Activated CD8-positive, alpha-beta memory T cell treated with anti-CD3 and anti-CD28 coated beads, Interleukin-2, amount 50 U/mL, for 1 hour (primary cell): ENCODE data around the gene TMEM171.

Experiments used
- DNase-seq: peaks from one replicate; pipeline ENCODE4 v3.0.0-alpha.2; 2020; ENCODE audit errors: extremely low read depth

TMEM171 gene

DNA sequence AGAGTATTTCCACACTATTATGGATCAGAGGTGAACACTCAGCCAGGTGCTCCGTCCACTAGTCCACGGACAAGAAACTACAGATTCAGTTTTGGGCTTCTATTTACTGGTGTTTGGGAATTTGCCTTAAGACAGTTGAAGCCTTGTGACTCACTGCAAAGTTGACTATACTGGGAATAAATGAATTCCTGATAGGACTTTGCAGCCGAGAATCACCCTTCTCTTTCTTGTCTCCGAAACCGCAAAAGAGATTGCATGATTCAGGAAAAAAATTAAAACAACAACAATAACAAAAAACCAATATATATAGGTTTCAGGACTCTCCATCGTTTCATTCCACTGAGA, 716 bp downstream of the TMEM171 start:
- DNase-seq = no peak

DNA sequence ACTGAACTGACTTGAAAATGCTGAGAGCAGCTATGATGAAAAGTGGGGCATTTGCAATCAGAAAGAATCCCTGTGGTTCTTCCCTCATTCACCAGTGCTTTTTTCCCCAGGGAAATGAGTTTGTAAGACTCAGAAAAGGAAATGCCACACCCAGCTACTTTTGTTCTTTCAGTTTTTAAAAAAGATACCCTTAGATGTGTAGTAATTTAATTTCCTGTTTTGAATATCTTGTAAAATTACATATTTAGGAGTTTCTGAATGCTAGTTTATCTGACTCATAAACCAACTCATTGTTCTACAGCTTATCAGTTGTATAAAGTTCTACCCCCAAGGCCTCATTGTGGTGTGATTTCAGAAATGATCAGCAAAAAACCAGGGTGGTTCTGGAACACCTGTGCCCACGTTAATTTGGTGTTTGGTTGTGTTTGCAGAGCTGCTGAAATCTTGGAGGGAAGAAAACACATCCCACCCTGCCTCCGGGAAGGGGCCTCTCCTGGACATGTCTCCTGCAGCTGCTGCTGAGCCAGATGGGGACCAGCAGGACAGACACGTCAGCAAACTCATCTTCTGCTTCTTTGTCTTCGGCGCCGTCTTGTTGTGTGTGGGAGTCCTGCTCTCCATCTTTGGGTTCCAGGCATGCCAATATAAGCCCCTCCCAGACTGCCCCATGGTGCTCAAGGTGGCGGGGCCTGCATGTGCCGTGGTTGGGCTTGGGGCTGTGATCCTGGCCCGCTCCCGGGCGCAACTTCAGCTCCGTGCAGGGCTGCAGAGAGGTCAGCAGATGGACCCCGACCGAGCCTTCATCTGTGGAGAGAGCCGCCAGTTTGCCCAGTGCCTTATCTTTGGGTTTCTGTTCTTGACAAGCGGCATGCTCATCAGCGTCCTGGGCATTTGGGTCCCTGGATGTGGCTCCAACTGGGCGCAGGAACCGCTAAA, 2.8 kb downstream of the TMEM171 start:
- DNase-seq = no peak

DNA sequence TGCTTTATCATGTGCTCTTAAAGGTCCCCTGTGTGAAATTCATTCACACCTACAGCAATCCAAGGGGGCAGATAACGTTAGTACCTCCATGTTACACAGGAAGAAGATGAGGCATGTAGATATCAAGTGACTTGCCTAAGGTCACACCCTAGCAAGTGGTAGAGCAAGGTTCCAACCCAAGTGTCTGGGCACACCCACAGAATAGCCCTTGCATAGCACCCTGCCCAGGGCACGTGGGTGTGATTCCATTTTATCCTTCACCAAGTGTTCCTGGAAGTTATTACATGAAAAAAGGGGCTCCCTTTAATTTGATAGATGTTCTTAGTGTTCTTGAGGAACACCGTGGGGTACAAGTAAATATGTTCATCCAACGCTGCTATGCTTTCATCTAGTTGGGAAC, 4.9 kb downstream of the TMEM171 start:
- no peak for DNase-seq

DNA sequence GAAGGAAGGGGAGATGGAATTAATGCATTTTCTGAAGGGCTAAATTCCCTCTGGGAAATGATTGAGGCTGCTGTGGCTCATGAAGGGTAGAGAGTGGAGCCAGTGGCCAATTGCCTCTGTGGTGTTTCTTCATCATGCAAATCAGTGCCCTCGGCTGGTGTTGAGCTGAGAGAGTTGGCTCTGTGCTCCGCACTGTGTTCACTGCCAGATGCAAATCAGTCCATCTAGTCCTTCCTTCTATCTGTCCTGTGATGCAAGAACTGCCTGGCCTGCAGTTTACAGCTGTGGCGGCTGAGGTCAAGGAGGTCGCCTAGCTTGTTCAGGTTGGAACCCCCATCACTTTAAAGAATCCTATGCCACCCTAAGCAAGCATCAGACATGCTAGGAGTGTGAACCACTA, 6.0 kb downstream of the TMEM171 start:
- DNase-seq = no peak

DNA sequence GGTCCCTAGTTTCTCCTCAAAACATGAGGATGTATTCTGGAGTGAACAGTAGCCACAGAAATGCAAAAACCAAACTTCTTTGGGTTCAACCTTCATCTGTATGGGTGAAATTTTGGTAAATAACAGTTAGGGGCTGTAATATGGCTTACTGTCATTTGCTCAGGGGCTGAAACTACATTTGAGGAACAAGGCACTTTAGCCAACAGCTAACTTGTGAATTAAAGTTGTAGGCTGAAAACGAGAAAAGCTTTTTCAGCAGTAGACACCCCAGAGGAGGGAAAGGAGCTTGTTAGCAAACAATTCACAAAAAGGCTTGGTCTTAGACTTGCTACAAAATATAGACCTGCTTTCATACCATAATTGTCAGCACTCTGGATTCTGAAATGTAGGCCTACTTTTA, 6.6 kb downstream of the TMEM171 start:
- DNase-seq = no peak

DNA sequence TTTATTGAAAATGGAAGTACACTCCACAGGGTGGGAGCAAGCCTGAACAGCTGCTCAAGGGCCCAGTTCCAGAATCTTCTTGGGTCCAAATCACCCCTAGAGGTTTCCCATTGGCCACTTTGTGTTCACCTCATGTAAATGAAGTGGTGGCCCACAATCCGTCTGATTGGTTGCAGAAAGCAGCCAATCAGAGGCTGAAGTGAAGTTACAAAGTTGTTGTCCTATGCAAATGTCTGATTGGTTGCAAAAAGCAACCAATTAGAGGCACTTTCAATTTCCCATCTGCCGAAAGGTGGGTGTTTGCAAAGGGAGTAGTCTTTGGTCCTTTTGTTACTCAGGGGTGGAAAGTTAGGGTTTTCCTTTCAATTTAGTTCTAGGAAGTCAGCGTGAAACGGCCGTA, 8.8 kb downstream of the TMEM171 start:
- DNase-seq = no peak

DNA sequence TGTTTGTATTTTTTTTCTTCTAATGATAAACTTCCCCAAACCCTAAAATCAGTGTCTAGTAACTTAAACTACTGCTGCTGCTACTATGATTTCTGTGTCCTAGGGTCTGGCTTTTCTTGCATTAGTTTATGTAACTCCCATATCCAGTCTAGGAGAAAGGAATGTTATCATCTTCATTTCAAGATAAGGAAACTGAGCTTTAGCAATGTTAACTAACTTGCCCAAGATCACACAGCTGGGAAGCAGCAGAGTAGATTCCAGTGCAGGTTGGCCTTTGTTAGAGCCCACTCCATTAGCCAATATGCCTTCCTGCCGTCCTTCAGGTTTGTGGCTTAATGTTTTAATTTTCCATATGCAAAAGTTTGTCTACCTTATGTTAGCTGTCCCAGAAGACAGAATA, 10.4 kb downstream of the TMEM171 start:
- DNase-seq = no peak

DNA sequence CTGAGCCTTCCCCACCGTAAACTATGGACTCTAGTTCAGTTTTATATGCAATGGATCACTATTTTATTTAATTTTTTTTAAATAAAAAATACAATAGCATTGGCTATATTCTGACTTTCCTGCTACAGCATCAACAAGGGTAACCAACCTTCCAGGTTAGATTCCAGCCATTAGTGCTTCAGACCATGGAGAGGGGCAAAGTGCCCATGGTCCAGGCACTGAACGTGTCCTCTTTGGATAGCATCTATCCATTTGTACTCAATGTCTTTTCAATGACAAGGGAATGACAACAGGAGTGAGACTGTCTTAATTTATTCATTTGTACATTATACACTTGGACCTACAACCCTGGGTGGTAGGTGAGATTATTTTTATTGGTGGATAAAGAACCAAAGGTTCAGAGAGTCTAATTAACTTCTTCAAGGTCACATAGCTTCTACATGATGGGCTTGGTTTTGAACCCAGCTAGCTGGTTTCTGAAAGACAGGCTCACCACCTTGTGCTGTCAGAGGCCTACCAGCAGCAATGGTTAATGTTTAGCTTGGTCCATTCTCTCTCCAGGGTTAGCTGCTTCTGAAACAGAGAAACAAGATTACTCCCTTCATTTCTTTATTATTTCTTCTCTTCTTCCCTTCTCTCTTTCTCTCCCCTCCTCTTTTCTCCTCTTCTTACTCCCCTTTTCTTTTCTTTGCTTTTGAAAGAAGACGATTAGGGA, 11.5 kb downstream of the TMEM171 start:
- no peak for DNase-seq

DNA sequence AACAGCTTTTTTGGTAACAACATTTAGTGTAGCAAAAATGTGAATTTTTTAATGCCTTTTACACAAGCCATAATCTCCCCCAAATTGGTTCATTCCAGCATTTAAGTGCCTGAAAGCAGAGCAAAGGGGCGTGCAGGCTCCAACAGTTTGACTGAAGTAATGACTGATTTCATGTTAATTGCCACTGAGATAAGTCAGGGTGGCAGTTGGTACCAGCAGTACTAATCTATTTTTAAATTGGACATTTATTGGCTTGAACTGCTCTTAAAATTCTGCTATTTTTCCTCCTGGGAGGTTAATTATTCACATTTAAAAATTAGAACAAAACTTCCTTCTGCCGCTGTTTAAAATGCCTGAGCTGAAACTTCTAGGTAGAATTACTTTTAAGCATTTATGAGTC, 12.4 kb downstream of the TMEM171 start:
- DNase-seq = no peak

DNA sequence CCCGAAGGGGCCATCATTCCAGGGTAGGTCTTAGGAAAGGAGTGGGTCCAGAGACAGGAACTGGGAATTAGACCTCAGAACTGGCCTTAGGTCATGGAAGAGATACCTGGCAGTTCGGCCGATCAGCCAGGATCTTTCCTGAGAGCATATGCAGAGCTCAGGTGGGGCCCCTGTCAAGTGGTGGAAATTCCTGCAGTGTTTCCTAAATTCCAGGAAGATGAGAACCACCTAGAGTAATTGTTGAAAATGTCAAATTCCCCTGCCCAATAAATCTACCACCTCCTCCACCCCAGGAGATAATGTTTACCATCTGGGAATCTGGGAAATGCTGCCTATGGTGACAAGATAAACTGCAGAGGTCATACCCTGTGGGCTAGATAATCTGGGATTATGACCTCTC, 14.6 kb downstream of the TMEM171 start:
- no peak for DNase-seq

DNA sequence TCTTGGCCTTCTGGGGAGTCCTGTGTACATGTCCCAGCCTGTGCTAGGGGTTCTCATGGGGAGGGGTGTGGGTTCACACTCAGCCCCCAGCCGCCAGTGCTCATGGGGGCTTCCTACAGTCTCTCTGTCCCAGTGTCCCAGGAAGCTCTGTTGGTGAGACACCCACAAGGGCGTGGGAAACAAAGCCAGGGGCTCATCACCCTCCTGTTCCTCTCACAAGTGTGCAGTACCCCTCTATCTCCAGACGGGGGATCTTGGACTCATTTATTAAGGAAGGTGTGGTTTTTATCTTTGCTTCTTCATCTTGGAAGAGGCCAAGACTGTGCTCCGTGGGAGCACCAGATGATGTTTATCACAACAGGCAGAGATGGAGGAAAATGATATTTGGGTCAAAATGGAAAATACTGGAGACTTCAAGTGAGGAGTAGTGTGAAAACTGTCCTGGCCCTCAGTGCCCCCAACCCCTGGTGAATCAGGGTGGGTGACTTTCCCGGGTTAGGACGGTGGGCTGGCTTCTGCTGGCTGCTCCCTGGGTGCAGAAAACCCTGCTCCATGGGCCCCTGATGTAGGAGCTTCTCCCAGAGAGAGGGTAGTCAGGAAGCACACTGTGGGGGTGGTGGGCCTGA, 15.2 kb downstream of the TMEM171 start:
- DNase-seq = no peak

DNA sequence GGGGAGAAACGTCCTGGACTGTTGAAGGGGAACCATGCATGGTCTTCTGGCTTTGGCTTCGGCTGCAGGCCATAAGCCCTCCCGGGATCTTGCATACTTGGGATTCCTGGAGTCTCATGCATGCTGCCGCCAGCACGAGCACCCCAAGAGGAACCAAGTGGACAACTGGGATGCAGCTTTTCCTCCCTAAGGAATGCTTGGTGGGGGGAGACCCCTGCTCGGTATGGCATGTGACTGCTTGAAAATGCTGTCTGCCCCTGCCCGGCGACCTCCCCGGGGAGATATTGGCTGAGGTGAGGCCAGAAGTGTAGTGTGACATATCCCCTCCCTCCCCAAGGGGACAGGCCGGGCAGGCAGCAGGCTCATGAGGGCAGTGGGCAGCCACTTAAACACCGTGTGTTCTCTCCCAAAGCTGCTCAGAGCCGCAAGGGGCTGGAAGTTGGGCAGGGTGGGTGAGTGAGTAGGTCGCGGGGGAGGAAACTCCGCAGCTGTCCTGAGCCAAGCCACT, 15.7 kb downstream of the TMEM171 start:
- DNase-seq = no peak

DNA sequence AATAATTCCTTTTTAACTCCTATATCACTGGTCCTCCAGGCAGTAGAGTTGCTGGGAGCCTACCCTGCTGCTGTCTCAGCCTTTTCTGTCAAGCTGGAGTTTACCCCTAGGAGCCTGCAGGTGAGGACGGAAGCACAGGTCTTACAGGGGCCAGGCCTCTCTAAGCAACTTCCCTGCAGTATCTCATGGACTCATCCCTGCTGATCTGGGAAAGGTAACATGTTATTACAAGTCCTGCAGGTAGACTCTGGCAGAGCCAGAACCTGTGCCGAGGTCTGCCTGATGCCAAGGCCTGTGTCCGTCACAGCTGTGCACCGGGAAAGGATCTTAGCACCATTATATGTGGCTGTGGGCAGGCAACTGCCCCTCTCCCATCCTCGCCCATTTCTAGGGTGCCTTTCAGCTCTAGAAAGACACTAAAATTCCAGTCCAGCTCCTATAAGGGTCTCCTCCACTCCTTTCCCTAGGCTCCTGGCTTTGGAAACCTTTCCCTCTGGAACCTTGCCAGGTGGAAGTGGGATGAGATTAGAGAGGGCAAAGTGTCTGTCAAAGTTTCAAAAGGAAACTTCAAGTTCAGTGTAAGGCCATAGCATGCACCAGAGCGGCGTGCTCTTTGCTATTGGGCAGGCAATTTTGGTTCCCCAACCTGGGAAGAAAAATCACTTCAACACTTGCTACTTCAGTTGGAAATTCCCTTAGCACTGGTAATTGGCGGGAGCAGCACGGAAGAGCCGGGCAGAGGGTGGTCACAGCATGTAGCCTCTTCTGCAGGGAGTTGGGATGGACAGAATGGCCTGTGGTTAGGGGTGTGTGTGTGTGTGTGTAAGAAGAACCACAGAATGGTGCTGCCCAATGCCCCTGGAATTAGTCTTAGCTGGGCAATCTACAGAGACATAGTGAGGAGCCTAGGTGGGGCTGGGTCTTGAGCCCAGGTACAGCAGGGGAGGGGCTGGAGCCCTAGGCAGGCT, 17.5 kb downstream of the TMEM171 start:
- DNase-seq = no peak

DNA sequence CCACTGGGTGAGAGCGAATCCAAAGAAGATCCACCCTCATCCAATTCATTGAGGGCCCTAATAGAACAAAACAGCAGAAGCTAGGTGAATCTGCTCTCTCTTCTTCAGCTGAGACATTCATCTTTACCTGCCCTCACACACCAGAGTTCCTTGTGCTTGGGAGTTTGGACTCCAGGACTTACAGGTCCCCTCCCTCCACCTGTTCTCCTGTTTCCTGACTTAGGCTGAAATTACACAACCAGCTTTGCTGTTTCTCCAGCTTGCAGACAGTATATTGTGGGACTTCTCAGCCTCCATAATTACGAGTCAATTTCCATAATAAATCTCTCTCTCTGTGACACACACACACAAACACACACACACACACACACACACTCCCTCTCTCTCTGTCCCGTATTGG, 19.1 kb downstream of the TMEM171 start:
- no peak for DNase-seq

DNA sequence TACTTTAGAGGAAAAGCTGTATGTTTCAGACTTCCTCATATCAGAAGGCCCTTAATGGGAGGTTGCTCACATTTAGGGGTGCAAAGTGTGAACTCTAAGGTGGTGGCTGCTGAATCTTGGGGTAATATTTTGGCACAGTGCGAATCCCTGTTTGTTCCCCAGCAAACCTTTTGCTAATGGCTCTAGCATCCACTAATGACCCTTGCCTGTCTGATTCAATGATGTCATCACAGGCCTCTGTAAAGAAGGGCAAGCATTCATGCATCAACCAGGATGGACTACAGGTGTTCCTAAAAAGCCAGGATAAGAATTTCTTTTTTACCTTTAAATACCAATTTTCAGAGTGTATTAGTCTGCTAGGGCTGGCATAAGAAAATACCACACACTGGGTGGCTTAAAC, 20.4 kb downstream of the TMEM171 start:
- DNase-seq = no peak

DNA sequence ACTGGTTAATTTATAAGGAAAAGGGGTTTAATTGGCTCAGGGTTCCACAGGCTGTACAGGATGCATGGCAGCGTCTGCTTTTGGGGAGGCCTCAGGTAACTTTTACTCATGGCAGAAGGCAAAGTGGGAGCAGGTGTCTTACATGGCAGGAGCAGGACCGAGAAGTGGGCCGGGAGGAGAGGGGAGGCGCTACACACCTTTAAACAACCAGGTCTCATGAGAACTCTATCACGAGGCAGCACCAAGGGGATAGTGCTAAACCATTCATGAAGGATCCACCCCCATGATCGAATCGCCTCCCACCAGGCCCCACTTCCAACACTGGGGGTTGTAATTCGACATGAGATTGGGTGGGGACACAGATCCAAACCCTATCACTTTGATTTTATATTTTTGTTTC, 21.7 kb downstream of the TMEM171 start:
- DNase-seq = no peak

DNA sequence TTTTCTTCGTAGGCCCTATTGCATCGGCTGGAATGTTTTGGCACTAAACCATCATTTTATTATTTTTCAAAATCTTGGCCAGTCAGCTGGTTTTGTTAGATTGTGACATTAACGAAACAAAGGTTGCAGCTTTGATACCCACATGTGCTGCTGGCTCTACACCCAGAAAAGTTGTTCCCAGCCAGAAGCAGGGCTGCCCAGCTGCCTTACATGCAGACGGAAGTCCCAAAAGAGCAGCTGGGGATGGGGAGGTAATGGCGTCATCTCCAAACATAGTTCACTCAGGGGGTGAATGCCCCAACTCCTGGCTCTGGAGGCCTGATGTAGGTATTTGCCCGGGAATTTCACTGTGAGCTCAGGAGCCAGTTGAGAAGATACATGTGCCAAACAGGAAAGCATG, 23.3 kb downstream of the TMEM171 start:
- DNase-seq = no peak

DNA sequence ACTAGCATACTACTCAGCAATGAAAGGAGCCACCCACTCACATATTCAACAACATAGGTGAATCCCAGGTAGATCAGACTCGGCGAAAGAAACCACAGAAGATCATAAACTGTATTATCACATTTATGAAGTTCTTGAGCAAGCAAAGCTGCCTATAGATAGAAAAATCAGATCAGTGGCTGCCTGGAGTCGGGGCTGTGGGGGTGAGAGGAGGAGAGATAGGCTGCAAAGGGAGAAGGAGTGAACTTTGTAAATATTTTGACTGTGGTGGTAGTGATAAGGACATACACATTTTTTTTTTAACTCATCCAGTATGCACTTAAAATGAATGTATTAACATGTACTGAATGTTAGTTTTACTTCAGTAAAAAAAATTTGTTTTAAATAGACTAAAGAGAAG, 29.2 kb downstream of the TMEM171 start:
- no peak for DNase-seq

DNA sequence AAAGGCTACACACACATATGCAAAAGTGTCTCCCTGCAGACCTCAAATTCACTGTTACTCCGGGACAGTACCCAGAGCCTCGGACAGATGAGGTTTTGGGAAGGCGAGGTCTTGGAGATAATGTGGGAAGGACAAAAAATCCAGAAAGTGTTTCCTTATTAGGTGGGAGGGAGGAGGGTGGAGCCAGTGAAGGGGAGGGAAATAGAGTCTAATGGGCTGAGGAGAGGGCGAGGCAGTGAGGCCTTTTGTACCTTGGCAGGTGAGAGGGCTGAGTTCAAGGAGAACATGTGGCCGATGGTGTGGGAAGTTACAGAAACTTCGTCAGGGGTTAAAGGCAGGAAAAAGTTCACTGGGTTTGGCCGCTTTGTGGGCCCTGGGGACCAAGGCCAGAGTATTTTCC, 30.5 kb downstream of the TMEM171 start:
- DNase-seq = no peak

DNA sequence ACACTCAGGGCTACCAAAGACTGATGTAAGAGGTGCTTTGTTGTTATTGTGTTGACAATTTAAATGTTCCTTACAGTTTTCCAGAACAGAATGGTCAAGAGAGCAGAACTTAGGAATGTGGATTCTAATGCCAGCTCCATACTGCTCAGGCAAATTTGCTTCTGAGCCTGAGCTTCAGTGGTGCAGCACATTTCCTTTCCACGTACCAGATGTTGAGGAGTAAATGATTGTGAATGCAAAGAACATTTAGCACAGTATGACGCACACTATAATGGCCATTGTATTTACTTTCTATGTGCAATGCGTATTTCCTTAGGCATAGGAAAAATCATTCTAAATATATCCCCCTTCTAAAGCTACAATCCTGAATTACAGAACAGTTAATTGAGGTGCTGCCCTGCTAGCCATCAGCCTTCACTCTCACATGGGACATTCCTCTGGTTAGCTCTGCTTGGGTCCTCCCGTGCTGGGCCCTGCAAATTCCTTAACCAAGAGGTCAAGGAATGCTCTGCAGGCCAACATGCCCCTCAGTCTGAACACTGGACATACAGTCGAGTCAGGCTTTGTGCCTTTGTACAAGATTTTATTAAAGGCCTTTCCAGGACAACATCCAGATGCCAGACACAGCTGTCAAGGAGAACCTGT, 31.5 kb downstream of the TMEM171 start:
- DNase-seq = no peak
